ENCODE data around the gene LRRTM4.

LRRTM4 gene

GRCh38 chr2:77013457-77013856 is 508.7 kb downstream of the LRRTM4 start:
- TF ChIP-seq CTCF (IDR thresholded peaks at IDR 0.05; ENCODE audit: extremely low read depth, insufficient read depth, missing control alignments), result no peak

GRCh38 chr2:77009307-77009706 is 512.9 kb downstream of the LRRTM4 start:
- TF ChIP-seq CTCF (IDR thresholded peaks at IDR 0.05; ENCODE audit: extremely low read depth, insufficient read depth, missing control alignments), result no peak
- in situ Hi-C loops (cut with MboI; ENCODE audit: low pct_unique_long_range_greater_than_20kb, low sequenced_read_pairs, unreplicated experiment), result no loop called here
- DNase-seq (ENCODE audit: low spot score), result no peak

More at GRCh38 chr2:77013457-77013856, 508.7 kb downstream of the LRRTM4 start:
- in situ Hi-C loops (cut with MboI; ENCODE audit: low pct_unique_long_range_greater_than_20kb, low sequenced_read_pairs, unreplicated experiment), result no loop called here
- no peak for DNase-seq (ENCODE audit: low spot score)

DNA sequence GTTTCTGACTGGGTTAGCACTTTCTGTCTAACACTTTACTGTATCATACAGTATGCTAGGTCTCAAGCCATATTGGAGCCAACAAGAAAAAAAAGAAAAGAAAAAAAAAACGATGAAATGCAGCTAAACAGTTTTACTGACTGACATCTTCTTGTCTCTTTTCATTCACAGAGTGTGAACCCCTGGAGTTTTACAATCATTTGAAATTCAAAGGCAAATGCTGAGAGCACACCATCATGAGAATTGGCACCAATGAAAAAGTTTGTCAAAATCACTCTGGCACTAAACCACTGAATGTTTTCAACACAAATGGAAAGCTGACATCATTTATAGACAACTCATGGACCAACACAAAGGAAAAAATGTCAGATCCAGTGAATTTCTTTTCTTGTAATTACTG is 513.3 kb downstream of the LRRTM4 start:
- no peak for DNase-seq (ENCODE audit: low spot score)
- in situ Hi-C loops (cut with MboI; ENCODE audit: low pct_unique_long_range_greater_than_20kb, low sequenced_read_pairs, unreplicated experiment), result no loop called here
- TF ChIP-seq CTCF (IDR thresholded peaks at IDR 0.05; ENCODE audit: extremely low read depth, insufficient read depth, missing control alignments), result no peak

DNA sequence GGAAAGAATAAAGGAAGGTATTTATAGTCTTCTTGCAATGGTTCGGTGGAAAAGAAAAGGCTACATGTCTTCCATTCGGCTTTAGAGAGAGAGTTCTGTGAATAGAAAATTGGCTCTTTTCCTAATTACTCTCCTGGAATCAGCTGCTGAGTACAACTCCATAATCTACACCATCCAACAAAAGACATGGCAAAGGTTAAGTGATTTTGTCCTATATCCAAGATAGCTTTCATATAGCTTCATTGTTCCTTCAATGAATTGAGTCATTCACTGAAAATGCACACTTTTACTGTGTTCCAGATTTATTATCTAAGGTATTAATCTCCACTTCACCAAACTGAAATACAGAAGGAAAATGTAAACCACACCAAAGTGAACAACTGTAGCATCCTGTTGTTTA is 514.5 kb downstream of the LRRTM4 start:
- no peak for DNase-seq (ENCODE audit: low spot score)

GRCh38 chr2:77005522-77005921 is 516.7 kb downstream of the LRRTM4 start:
- TF ChIP-seq CTCF (IDR thresholded peaks at IDR 0.05; ENCODE audit: extremely low read depth, insufficient read depth, missing control alignments), result no peak
- in situ Hi-C loops (cut with MboI; ENCODE audit: low pct_unique_long_range_greater_than_20kb, low sequenced_read_pairs, unreplicated experiment), result no loop called here
- DNase-seq (ENCODE audit: low spot score), result no peak

More for the DNA sequence above, 514.5 kb downstream of the LRRTM4 start:
- in situ Hi-C loops (cut with MboI; ENCODE audit: low pct_unique_long_range_greater_than_20kb, low sequenced_read_pairs, unreplicated experiment), result no loop called here
- TF ChIP-seq CTCF (IDR thresholded peaks at IDR 0.05; ENCODE audit: extremely low read depth, insufficient read depth, missing control alignments), result no peak

- no peak for TF ChIP-seq CTCF (IDR thresholded peaks at IDR 0.05; ENCODE audit: extremely low read depth, insufficient read depth, missing control alignments)
- no peak for DNase-seq (ENCODE audit: low spot score)
- in situ Hi-C loops (cut with MboI; ENCODE audit: low pct_unique_long_range_greater_than_20kb, low sequenced_read_pairs, unreplicated experiment), result no loop called here
Observed at GRCh38 chr2:77001895-77002294, 520.3 kb downstream of the LRRTM4 start.

DNA sequence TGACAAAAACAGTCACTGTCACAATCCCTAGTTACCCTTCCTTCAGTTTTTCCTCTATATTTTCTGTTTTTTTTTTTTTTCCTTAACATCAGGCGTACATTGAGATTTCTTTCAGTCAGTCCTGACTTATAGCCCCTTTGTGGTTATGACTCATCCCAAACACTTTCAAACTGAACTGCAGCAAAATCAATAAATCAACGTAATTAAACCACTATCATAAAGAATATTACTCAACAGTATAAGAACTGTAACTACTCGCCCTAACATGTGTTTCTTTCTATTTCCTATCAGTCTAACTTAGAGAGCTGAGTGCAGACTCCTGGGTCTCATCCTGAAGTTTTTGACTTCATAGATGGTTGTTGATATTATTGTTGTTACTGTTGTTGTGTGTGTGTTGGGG is 523.5 kb downstream of the LRRTM4 start:
- in situ Hi-C loops (cut with MboI; ENCODE audit: low pct_unique_long_range_greater_than_20kb, low sequenced_read_pairs, unreplicated experiment), result no loop called here
- TF ChIP-seq CTCF (IDR thresholded peaks at IDR 0.05; ENCODE audit: extremely low read depth, insufficient read depth, missing control alignments), result no peak
- DNase-seq (ENCODE audit: low spot score), result no peak
